Mesenchymal stem cell (in vitro differentiated cells and primary cell): ENCODE results near the gene NFRKB.

Experiments used
- DNase-seq: peaks from one replicate; pipeline ENCODE4 v3.0.0-alpha.2; 2013
- H2AFZ ChIP-seq: one replicate; pipeline ENCODE4 v1.6.1; 2013; ENCODE audit warnings: low read depth, mild to moderate bottlenecking, control low read depth, inconsistent platforms, low read length, moderate library complexity
- H2AK5ac ChIP-seq: 2 replicates; pipeline ENCODE4 v1.6.1; 2013; ENCODE audit warnings: low read length, moderate library complexity, mild to moderate bottlenecking, inconsistent platforms; ENCODE audit not compliant: severe bottlenecking
- H2BK120ac ChIP-seq: one replicate; pipeline ENCODE4 v1.6.1; 2013; ENCODE audit warnings: low read depth, mild to moderate bottlenecking, inconsistent platforms, low read length, moderate library complexity
- H2BK12ac ChIP-seq, 2 experiments: one replicate each; pipeline ENCODE4 v1.6.1; 2013; ENCODE audit warnings: inconsistent platforms in 2 of 2, low read length in 2 of 2, mild to moderate bottlenecking in 2 of 2, moderate library complexity in 2 of 2, control low read depth in 1 of 2
- H2BK15ac ChIP-seq: one replicate; pipeline ENCODE4 v1.6.1; 2013; ENCODE audit warnings: mild to moderate bottlenecking, low read depth, inconsistent platforms; ENCODE audit not compliant: poor library complexity, severe bottlenecking
- H2BK5ac ChIP-seq: 2 replicates; pipeline ENCODE4 v1.6.1; 2013; ENCODE audit warnings: low read depth, mild to moderate bottlenecking, low read length, control low read depth, inconsistent platforms; ENCODE audit not compliant: poor library complexity, severe bottlenecking
- H3K14ac ChIP-seq, 2 experiments: one replicate each; pipeline ENCODE4 v1.6.1; 2013; ENCODE audit warnings: inconsistent platforms in 2 of 2, low read length in 2 of 2, control low read depth in 1 of 2, mild to moderate bottlenecking in 1 of 2, moderate library complexity in 1 of 2
- H3K18ac ChIP-seq, 2 experiments: one replicate each; pipeline ENCODE4 v1.6.1; 2013; ENCODE audit warnings: inconsistent platforms in 2 of 2, low read length in 2 of 2, control low read depth in 1 of 2, low read depth in 1 of 2, mild to moderate bottlenecking in 1 of 2
- H3K23ac ChIP-seq, 2 experiments: one replicate each; pipeline ENCODE4 v1.6.1; 2013; ENCODE audit warnings: inconsistent platforms in 2 of 2, low read length in 2 of 2, mild to moderate bottlenecking in 2 of 2, moderate library complexity in 2 of 2, control low read depth in 1 of 2
- H3K27ac ChIP-seq: 2 replicates; pipeline ENCODE4 v1.5.1; 2013; ENCODE audit warnings: mild to moderate bottlenecking, moderate library complexity, low read length, control low read depth, inconsistent platforms; ENCODE audit not compliant: poor library complexity, severe bottlenecking
- H3K27me3 ChIP-seq, 2 experiments: 2 replicates each; pipeline versions ENCODE4 v1.6.1 to v1.7.0; 2013; ENCODE audit warnings: low read length in 2 of 2, mild to moderate bottlenecking in 2 of 2, moderate library complexity in 2 of 2, control low read depth in 1 of 2, inconsistent platforms in 1 of 2; ENCODE audit not compliant: control insufficient read depth in 1 of 2, insufficient read depth in 1 of 2
- H3K36me3 ChIP-seq, 2 experiments: 2 replicates each; pipeline versions ENCODE4 v1.6.1 to v1.7.0; 2013; ENCODE audit warnings: low read length in 2 of 2, control low read depth in 1 of 2, inconsistent platforms in 1 of 2, low read depth in 1 of 2, mild to moderate bottlenecking in 1 of 2; ENCODE audit not compliant: insufficient read depth in 2 of 2, control insufficient read depth in 1 of 2
- H3K4ac ChIP-seq, 2 experiments: one replicate each; pipeline ENCODE4 v1.6.1; 2013; ENCODE audit warnings: inconsistent platforms in 2 of 2, low read length in 2 of 2, mild to moderate bottlenecking in 2 of 2, moderate library complexity in 2 of 2, control low read depth in 1 of 2, low read depth in 1 of 2
- H3K4me1 ChIP-seq: 2 replicates; pipeline ENCODE4 v1.6.1; 2013; ENCODE audit warnings: low read depth, low read length, control low read depth; ENCODE audit not compliant: control insufficient read depth, insufficient read depth
- H3K4me2 ChIP-seq: 2 replicates; pipeline ENCODE4 v1.6.1; 2013; ENCODE audit warnings: low read length, mild to moderate bottlenecking, inconsistent platforms; ENCODE audit not compliant: poor library complexity, severe bottlenecking
- H3K4me3 ChIP-seq, 2 experiments: 2 replicates each; pipeline versions ENCODE4 v1.5.1 to v1.7.0; 2013; ENCODE audit warnings: low read length in 2 of 2, mild to moderate bottlenecking in 2 of 2, control low read depth in 1 of 2, low read depth in 1 of 2; ENCODE audit not compliant: insufficient read depth in 1 of 2
- H3K79me1 ChIP-seq: replicated peaks from 2 replicates; pipeline ENCODE4 v1.6.1; 2013; ENCODE audit warnings: mild to moderate bottlenecking, control low read depth, low read length, inconsistent platforms; ENCODE audit not compliant: poor library complexity, severe bottlenecking
- H3K9ac ChIP-seq: 2 replicates; pipeline ENCODE4 v1.7.0; 2013; ENCODE audit warnings: mild to moderate bottlenecking, low read length, moderate library complexity
- H3K9me3 ChIP-seq: 2 replicates; pipeline ENCODE4 v1.7.0; 2013; ENCODE audit warnings: mild to moderate bottlenecking, low read length; ENCODE audit not compliant: control insufficient read depth
- H4K8ac ChIP-seq: one replicate; pipeline ENCODE4 v1.6.1; 2013; ENCODE audit warnings: inconsistent platforms, mild to moderate bottlenecking, low read length, moderate library complexity
- H4K91ac ChIP-seq: one replicate; pipeline ENCODE4 v1.6.1; 2013; ENCODE audit warnings: mild to moderate bottlenecking, low read length, inconsistent platforms
- WGBS: methylation state at CpG from one replicate; pipeline ENCODE4 v1.1.7; 2013; ENCODE audit warnings: mixed read lengths; 5-methylcytosine and 5-hydroxymethylcytosine counted together

NFRKB gene

GRCh38 chr11:129884581-129884980 is 10.8 kb downstream of the NFRKB start:
- no peaks in the 10 kb centered on the region for H3K27me3 ChIP-seq
- H3K4ac ChIP-seq = no peak overlapping the region
- no peak overlapping the region for H2BK15ac ChIP-seq
- no peak overlapping the region for H3K14ac ChIP-seq
- H2BK12ac ChIP-seq = no peak overlapping the region
- no peak overlapping the region for H3K27ac ChIP-seq
- H4K8ac ChIP-seq = no peak overlapping the region
- no peak overlapping the region for H2BK5ac ChIP-seq
- H2BK120ac ChIP-seq = no peak overlapping the region
- no peaks in the 10 kb centered on the region for H3K9me3 ChIP-seq
- H2AK5ac ChIP-seq = no peak overlapping the region
- no peak overlapping the region for H2AFZ ChIP-seq
- 98% methylated on average over 8 of the region's 8 CpGs for WGBS
- no peak overlapping the region for H4K91ac ChIP-seq
- H3K4me3 ChIP-seq = no peak overlapping the region
- no peak overlapping the region for H3K18ac ChIP-seq
- no peak overlapping the region for H3K23ac ChIP-seq
- H3K79me1 ChIP-seq = peaks cover 8% of the 10 kb centered on the region
- peaks cover 40 to 95% of the 10 kb centered on the region in 2 experiments for H3K36me3 ChIP-seq
- DNase-seq = no peak
- no peaks in the 10 kb centered on the region for H3K4me1 ChIP-seq
- no peak overlapping the region for H3K9ac ChIP-seq
- no peak overlapping the region for H3K4me2 ChIP-seq

GRCh38 chr11:129881570-129882170 is 13.7 kb downstream of the NFRKB start:
- Histone ChIP-seq H3K23ac (no peak overlapping the region), H3K4me1 (no peaks in the 10 kb centered on the region), H2AK5ac (no peak overlapping the region), H2AFZ (no peak overlapping the region), H3K27me3 (no peaks in the 10 kb centered on the region), H3K4me2 (no peak overlapping the region), H2BK120ac (no peak overlapping the region), H3K14ac (no peak overlapping the region), H4K91ac (no peak overlapping the region), H3K9ac (no peak overlapping the region), H3K9me3 (no peaks in the 10 kb centered on the region), H2BK12ac (no peak overlapping the region), H3K79me1 (peaks cover 6% of the 10 kb centered on the region), H3K36me3 (peaks cover 56 to 98% of the 10 kb centered on the region in 2 experiments), H2BK5ac (no peak overlapping the region), H2BK15ac (no peak overlapping the region), H4K8ac (no peak overlapping the region), H3K18ac (no peak overlapping the region), H3K4me3 (no peak overlapping the region), H3K4ac (no peak overlapping the region), H3K27ac (no peak overlapping the region)
- 86% methylated on average over 8 of the region's 9 CpGs for WGBS
- DNase-seq = peak; percentile 45

DNA sequence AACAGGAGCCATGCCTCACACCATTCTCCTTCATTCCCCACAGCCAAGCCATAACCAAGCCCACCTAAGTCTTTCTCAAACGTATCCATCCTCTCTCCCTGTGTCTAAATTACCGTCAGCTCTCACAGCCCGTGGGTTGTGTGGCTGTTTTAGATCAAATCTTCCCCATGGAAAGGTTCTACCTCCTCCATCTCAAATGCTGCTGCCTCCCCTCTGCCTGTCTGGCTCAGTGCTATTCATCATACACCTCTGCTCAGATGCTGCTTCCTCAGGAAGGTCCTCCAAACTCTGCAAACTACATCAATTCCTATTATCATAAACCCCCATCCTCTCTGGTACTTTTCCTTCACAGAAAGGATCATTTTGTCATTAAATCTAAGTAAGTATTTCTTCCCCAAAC is 15.1 kb downstream of the NFRKB start:
- Histone ChIP-seq H3K9me3 (no peaks in the 10 kb centered on the region), H4K91ac (no peak overlapping the region), H3K36me3 (peaks cover 60 to 98% of the 10 kb centered on the region in 2 experiments), H3K27me3 (no peaks in the 10 kb centered on the region), H2AFZ (no peak overlapping the region), H4K8ac (no peak overlapping the region), H2BK12ac (no peak overlapping the region), H3K79me1 (peaks cover 6% of the 10 kb centered on the region), H3K4ac (no peak overlapping the region), H3K4me3 (no peak overlapping the region), H2BK5ac (no peak overlapping the region), H2AK5ac (no peak overlapping the region), H3K27ac (no peak overlapping the region), H2BK120ac (no peak overlapping the region), H3K4me1 (no peaks in the 10 kb centered on the region), H3K9ac (no peak overlapping the region), H3K14ac (no peak overlapping the region), H3K18ac (no peak overlapping the region), H2BK15ac (no peak overlapping the region), H3K23ac (no peak overlapping the region), H3K4me2 (no peak overlapping the region)
- WGBS = 98% methylated on average over 3 of the region's 3 CpGs
- no peak for DNase-seq

GRCh38 chr11:129871914-129872313 is 23.5 kb downstream of the NFRKB start:
- H3K9ac ChIP-seq = no peak overlapping the region
- no peaks in the 10 kb centered on the region for H3K27me3 ChIP-seq
- no peak overlapping the region for H2BK15ac ChIP-seq
- H4K91ac ChIP-seq = no peak overlapping the region
- H2AFZ ChIP-seq = no peak overlapping the region
- no peak overlapping the region for H3K27ac ChIP-seq
- no peak overlapping the region for H3K4ac ChIP-seq
- peaks cover 10% of the 10 kb centered on the region for H3K79me1 ChIP-seq
- no peak overlapping the region for H3K14ac ChIP-seq
- 97% methylated on average over 7 of the region's 7 CpGs for WGBS
- H3K4me2 ChIP-seq = no peak overlapping the region
- H3K4me1 ChIP-seq = no peaks in the 10 kb centered on the region
- H3K4me3 ChIP-seq = no peak overlapping the region
- no peak overlapping the region for H2BK120ac ChIP-seq
- H3K9me3 ChIP-seq = no peaks in the 10 kb centered on the region
- no peak overlapping the region for H2BK5ac ChIP-seq
- no peak overlapping the region for H4K8ac ChIP-seq
- no peak overlapping the region for H3K18ac ChIP-seq
- no peak overlapping the region for H2BK12ac ChIP-seq
- no peak for DNase-seq
- no peak overlapping the region for H3K23ac ChIP-seq
- H3K36me3 ChIP-seq = peaks cover 58 to 98% of the 10 kb centered on the region in 2 experiments
- H2AK5ac ChIP-seq = no peak overlapping the region
